HG03108 (cell line): ENCODE measurements around the gene MTREX.

Experiments
- ATAC-seq: cut with Tn5 transposase; IDR thresholded peaks from one replicate; pipeline ENCODE4 v1.9.1; 2021; ENCODE audit warnings: moderate library complexity; ENCODE audit not compliant: unreplicated experiment

The MTREX gene

GRCh38 chr5:55324815-55325418 lies 17.1 kb downstream of the MTREX start:
- ATAC-seq: no peak

- no peak for ATAC-seq
Observed at GRCh38 chr5:55325621-55326020, 17.8 kb downstream of the MTREX start.

GRCh38 chr5:55327281-55327680 lies 19.5 kb downstream of the MTREX start:
- no peak for ATAC-seq

- no peak for ATAC-seq
Observed at GRCh38 chr5:55331321-55331720, 23.5 kb downstream of the MTREX start.

- no peak for ATAC-seq
Observed at GRCh38 chr5:55333017-55333416, 25.2 kb downstream of the MTREX start.

GRCh38 chr5:55333811-55334210 lies 26.0 kb downstream of the MTREX start:
- ATAC-seq: no peak

GRCh38 chr5:55338092-55338613 lies 30.4 kb downstream of the MTREX start:
- ATAC-seq: no peak

GRCh38 chr5:55338810-55339243 lies 31.0 kb downstream of the MTREX start:
- ATAC-seq: no peak

GRCh38 chr5:55343107-55343506 lies 35.3 kb downstream of the MTREX start:
- ATAC-seq: no peak

- ATAC-seq: no peak
Observed at GRCh38 chr5:55343609-55344008, 35.8 kb downstream of the MTREX start.

- ATAC-seq: no peak
Observed at GRCh38 chr5:55344392-55344992, 36.7 kb downstream of the MTREX start.

GRCh38 chr5:55345327-55345726 lies 37.5 kb downstream of the MTREX start:
- no peak for ATAC-seq

- no peak for ATAC-seq
Observed at GRCh38 chr5:55347786-55348185, 40.0 kb downstream of the MTREX start.

- no peak for ATAC-seq
Observed at GRCh38 chr5:55350754-55351153, 43.0 kb downstream of the MTREX start.

- ATAC-seq: no peak
Observed at GRCh38 chr5:55356896-55357295, 49.1 kb downstream of the MTREX start.

- no peak for ATAC-seq
Observed at GRCh38 chr5:55360190-55360589, 52.4 kb downstream of the MTREX start.

GRCh38 chr5:55363856-55364255 lies 56.1 kb downstream of the MTREX start:
- ATAC-seq: no peak

- ATAC-seq: peak; percentile 86
Observed at GRCh38 chr5:55364537-55365055, 56.8 kb downstream of the MTREX start.

- ATAC-seq: peak; percentile 59
Observed at GRCh38 chr5:55370291-55370925, 62.6 kb downstream of the MTREX start.

- ATAC-seq: no peak
Observed at GRCh38 chr5:55371145-55371544, 63.4 kb downstream of the MTREX start.

GRCh38 chr5:55372130-55372925 lies 64.5 kb downstream of the MTREX start:
- ATAC-seq: no peak
